K562 (cell line): Measurements from ENCODE around the gene HTR3B.

Experiments
- BCOR ChIP-seq: fragments of 450-650 bp; IDR thresholded peaks from 2 replicates; pipeline ENCODE4 v1.6.1; 2016
- CEBPB ChIP-seq: fragments of 450-650 bp; IDR thresholded peaks from 2 replicates; pipeline ENCODE4 v1.6.1; 2016; ENCODE audit warnings: missing genetic modification characterization, missing compliant biosample characterization
- EP300 ChIP-seq: IDR thresholded peaks from 2 replicates; pipeline ENCODE4 v1.6.1; 2012; ENCODE audit warnings: low read length, improper control_type of control experiment
- FOXA3 ChIP-seq, 2 experiments: fragments of 450-650 bp in 1 of 2; sonication (generic) in 1 of 2; formaldehyde crosslinking; IDR thresholded peaks in 1 of 2; conservative IDR thresholded peaks in 1 of 2; 2 replicates each; pipeline versions ENCODE4 v1.4.0 to v1.8.0; 2020 to 2022; ENCODE audit warnings: mild to moderate bottlenecking in 2 of 2, missing genetic modification reagents in 1 of 2
- MAFF ChIP-seq: IDR thresholded peaks from 2 replicates; pipeline ENCODE4 v1.6.1; 2012; ENCODE audit warnings: low read length, improper control_type of control experiment
- MIER1 ChIP-seq: fragments of 450-650 bp; IDR thresholded peaks from 2 replicates; pipeline ENCODE4 v1.6.1; 2016; ENCODE audit warnings: antibody characterized with exemption, mild to moderate bottlenecking, low read depth
- PREB ChIP-seq: sonication (generic); formaldehyde crosslinking; IDR thresholded peaks from 2 replicates; pipeline ENCODE4 v1.8.1; 2023; ENCODE audit warnings: mild to moderate bottlenecking, missing genetic modification reagents
- TAF1 ChIP-seq: IDR thresholded peaks from 2 replicates; pipeline ENCODE4 v1.6.1; 2011; ENCODE audit warnings: mild to moderate bottlenecking, low read length, moderate library complexity; ENCODE audit not compliant: insufficient read depth, control insufficient read depth, severe bottlenecking; ENCODE audit errors: extremely low read depth
- TBL1XR1 ChIP-seq, 2 experiments: IDR thresholded peaks; 2 replicates each; pipeline ENCODE4 v1.6.1; 2012; ENCODE audit warnings: improper control_type of control experiment in 2 of 2, low read length in 2 of 2, mild to moderate bottlenecking in 1 of 2
- TF ChIP-seq, protein P1 (sequence below), 3 experiments: IDR thresholded peaks in 2 of 3; conservative IDR thresholded peaks in 1 of 3; 2 replicates each; pipeline ENCODE4 v1.5.1; 2011 to 2012; ENCODE audit warnings: low read length in 3 of 3, mild to moderate bottlenecking in 3 of 3, control low read depth in 2 of 3, improper control_type of control experiment in 1 of 3, inconsistent platforms in 1 of 3, low read depth in 1 of 3, mixed read lengths in 1 of 3, moderate library complexity in 1 of 3; ENCODE audit not compliant: insufficient read depth in 2 of 3
- TF ChIP-seq, protein P2 (sequence below): fragments of 250-450 bp; sonication (Bioruptor Pico); IDR thresholded peaks from 2 replicates; pipeline ENCODE4 v1.8.0; 2021; ENCODE audit warnings: borderline replicate concordance, mild to moderate bottlenecking, moderate library complexity; ENCODE audit not compliant: poor library complexity, severe bottlenecking

DNA sequence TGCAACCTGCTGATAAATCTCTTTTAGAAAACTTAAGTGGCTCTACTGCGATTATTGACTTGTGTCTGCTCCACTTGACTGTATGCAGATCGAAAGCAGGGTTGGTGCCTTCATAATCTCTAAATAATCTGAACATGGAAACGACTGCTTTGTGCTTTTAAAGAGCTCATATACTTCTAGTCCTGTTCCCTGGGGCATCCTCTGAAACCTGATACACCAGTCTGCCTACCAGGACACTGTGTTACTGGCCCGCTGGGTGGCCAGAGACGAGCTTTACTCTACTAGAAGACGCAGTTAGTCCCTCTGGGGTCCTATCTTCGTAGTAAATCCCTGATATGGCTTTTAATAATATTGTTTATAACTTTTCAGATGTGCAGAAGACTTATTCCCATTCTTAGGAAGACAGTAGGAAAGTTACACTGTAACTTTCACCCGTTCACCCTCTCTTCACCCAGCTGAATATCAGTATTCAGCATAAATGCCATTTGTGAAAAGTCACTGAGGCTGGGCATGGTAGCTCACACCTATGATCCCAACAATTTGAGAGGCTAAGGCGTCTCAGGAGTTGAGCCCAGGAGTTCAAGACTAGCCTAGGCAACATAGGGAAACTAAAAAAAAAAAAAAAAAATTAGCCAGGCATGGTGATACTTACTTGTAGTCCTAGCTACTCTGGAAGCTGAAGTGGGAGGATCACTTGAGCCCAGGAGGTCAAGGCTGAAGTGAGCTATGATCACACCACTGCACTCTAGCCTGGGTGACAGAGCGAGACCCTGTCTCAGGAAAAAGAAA lies 9.0 kb upstream of the HTR3B start:
- TF ChIP-seq, protein P1, sequence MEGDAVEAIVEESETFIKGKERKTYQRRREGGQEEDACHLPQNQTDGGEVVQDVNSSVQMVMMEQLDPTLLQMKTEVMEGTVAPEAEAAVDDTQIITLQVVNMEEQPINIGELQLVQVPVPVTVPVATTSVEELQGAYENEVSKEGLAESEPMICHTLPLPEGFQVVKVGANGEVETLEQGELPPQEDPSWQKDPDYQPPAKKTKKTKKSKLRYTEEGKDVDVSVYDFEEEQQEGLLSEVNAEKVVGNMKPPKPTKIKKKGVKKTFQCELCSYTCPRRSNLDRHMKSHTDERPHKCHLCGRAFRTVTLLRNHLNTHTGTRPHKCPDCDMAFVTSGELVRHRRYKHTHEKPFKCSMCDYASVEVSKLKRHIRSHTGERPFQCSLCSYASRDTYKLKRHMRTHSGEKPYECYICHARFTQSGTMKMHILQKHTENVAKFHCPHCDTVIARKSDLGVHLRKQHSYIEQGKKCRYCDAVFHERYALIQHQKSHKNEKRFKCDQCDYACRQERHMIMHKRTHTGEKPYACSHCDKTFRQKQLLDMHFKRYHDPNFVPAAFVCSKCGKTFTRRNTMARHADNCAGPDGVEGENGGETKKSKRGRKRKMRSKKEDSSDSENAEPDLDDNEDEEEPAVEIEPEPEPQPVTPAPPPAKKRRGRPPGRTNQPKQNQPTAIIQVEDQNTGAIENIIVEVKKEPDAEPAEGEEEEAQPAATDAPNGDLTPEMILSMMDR (IDR thresholded peaks at IDR 0.05 in 2 of 3, conservative IDR thresholded peaks at IDR 0.05 in 1 of 3; ENCODE audit: insufficient read depth in 2 of 3, low read depth in 1 of 3, low read length in 3 of 3): no peak; a peak in 1 of 6 replicates
- no peak for TF ChIP-seq TAF1
- TF ChIP-seq MIER1: no peak
- TF ChIP-seq CEBPB: no peak
- TF ChIP-seq, protein P2, sequence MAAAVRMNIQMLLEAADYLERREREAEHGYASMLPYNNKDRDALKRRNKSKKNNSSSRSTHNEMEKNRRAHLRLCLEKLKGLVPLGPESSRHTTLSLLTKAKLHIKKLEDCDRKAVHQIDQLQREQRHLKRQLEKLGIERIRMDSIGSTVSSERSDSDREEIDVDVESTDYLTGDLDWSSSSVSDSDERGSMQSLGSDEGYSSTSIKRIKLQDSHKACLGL (CRISPR knock-in tag): no peak
- TF ChIP-seq EP300: no peak
- no peak for TF ChIP-seq PREB (CRISPR knock-in tag)
- TF ChIP-seq TBL1XR1 (IDR thresholded peaks at IDR 0.05; ENCODE audit: low read length in 2 of 2): no peak
- TF ChIP-seq FOXA3 (CRISPR knock-in tag; conservative IDR thresholded peaks at IDR 0.05 in 1 of 2, IDR thresholded peaks at IDR 0.05 in 1 of 2): no peak
- no peak for TF ChIP-seq MAFF
- TF ChIP-seq BCOR: no peak
